HG03565 (cell line): ENCODE data around the gene ITPR1.
"Not testable (repeated sequence)": the region's sequence is repeated elsewhere in the genome, so short reads cannot be mapped to it uniquely, and the experiment has no call there.

Source experiments
- ATAC-seq: cut with Tn5 transposase; IDR thresholded peaks from one replicate; pipeline ENCODE4 v1.9.1; 2021; ENCODE audit warnings: mild to moderate bottlenecking, moderate library complexity; ENCODE audit not compliant: unreplicated experiment

The ITPR1 gene

GRCh38 chr3:4753073-4753691 is 260.0 kb downstream of the ITPR1 start:
- ATAC-seq, result no peak

GRCh38 chr3:4754180-4755086 is 261.3 kb downstream of the ITPR1 start:
- ATAC-seq, result peak; percentile 69

- no peak for ATAC-seq
Observed at GRCh38 chr3:4755566-4755965, 262.4 kb downstream of the ITPR1 start.

- no peak for ATAC-seq
Observed at GRCh38 chr3:4756057-4756775, 263.1 kb downstream of the ITPR1 start.

- no peak for ATAC-seq
Observed at GRCh38 chr3:4756855-4757574, 263.9 kb downstream of the ITPR1 start.

GRCh38 chr3:4757575-4758248 is 264.6 kb downstream of the ITPR1 start:
- no peak for ATAC-seq

- ATAC-seq, result no peak
Observed at GRCh38 chr3:4758249-4758860, 265.2 kb downstream of the ITPR1 start.

GRCh38 chr3:4758957-4759656 is 266.0 kb downstream of the ITPR1 start:
- no peak for ATAC-seq

GRCh38 chr3:4759689-4760312 is 266.7 kb downstream of the ITPR1 start:
- no peak for ATAC-seq

GRCh38 chr3:4761759-4762158 is 268.6 kb downstream of the ITPR1 start:
- ATAC-seq, result no peak

GRCh38 chr3:4762481-4763230 is 269.5 kb downstream of the ITPR1 start:
- not testable (repeated sequence) for ATAC-seq

GRCh38 chr3:4763604-4764247 is 270.6 kb downstream of the ITPR1 start:
- ATAC-seq, result no peak

- ATAC-seq, result no peak
Observed at GRCh38 chr3:4765212-4765611, 272.1 kb downstream of the ITPR1 start.

- no peak for ATAC-seq
Observed at GRCh38 chr3:4766263-4766662, 273.1 kb downstream of the ITPR1 start.

GRCh38 chr3:4766716-4767499 is 273.8 kb downstream of the ITPR1 start:
- ATAC-seq, result no peak

GRCh38 chr3:4768021-4768420 is 274.9 kb downstream of the ITPR1 start:
- ATAC-seq, result no peak

GRCh38 chr3:4768521-4768920 is 275.4 kb downstream of the ITPR1 start:
- ATAC-seq, result no peak
